Subcutaneous preadipocyte (primary cell): ENCODE results near the gene EPDR1. TPM values are rescaled to one million over a fixed set of nuclear protein-coding genes. Genes with fewer than 3 reads are reported as not detected.

Experiments
- total RNA-seq: library from RNA; depleted of rRNA; stranded (reverse); fragments of >200 nt; gene quantifications from 2 replicates; pipeline ENCODE4 v1.2.3, GENCODE V29; 2012

Gene EPDR1
- 15.1 and 19.1 TPM in 2 replicates for total RNA-seq

GRCh38 chr7:37920305-37920848 lies at the start of gene EPDR1:
TSS of gene EPDR1 (plus strand) at chr7:37920640. CDS start at chr7:37920940, 300 bp downstream.

GRCh38 chr7:37916673-37917660 lies 3.5 kb upstream of the EPDR1 start, which contains the start of gene SFRP4:
TSS of gene SFRP4 (minus strand) at chr7:37916817. CDS start at chr7:37916537, 280 bp downstream.

Other genes starting within 250 kb of the EPDR1 start
- not detected in 2 replicates for gene GPR141, start 236.9 kb upstream of the EPDR1 start, total RNA-seq
- not detected in 2 replicates for gene NME8, start 72.0 kb upstream of the EPDR1 start, total RNA-seq
- under 0.01 and 0.37 TPM in 2 replicates for gene SFRP4, start 3.8 kb upstream of the EPDR1 start, total RNA-seq